NCI-H128 (cell line): ENCODE measurements around the gene EFCAB5.
"Not testable (repeated sequence)": the region's sequence is repeated elsewhere in the genome, so short reads cannot be mapped to it uniquely, and the experiment has no call there.

Source experiments
- DNase-seq: peaks from one replicate; lab custom pipeline; 2025; ENCODE audit not compliant: unreplicated experiment; lab: John Stamatoyannopoulos, UW

Gene EFCAB5

DNA sequence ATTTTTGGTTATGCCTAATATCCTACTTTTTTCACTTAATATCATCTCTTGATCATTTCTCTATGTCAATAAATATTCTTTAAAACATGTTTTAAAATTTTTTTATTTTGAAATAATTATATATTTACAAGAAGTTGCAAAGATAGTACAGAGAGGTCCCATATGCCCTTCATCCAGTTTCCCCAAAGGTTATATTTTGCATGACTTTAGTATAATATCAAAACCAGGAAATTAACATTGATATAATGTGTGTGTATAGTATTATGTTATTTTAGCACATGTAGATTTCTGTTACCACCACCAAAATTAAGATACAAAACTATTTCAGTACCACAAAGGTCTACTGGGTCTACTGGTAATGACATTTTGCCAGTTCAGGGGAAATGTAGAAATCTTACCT, 60.7 kb downstream of the EFCAB5 start:
- DNase-seq = no peak

DNA sequence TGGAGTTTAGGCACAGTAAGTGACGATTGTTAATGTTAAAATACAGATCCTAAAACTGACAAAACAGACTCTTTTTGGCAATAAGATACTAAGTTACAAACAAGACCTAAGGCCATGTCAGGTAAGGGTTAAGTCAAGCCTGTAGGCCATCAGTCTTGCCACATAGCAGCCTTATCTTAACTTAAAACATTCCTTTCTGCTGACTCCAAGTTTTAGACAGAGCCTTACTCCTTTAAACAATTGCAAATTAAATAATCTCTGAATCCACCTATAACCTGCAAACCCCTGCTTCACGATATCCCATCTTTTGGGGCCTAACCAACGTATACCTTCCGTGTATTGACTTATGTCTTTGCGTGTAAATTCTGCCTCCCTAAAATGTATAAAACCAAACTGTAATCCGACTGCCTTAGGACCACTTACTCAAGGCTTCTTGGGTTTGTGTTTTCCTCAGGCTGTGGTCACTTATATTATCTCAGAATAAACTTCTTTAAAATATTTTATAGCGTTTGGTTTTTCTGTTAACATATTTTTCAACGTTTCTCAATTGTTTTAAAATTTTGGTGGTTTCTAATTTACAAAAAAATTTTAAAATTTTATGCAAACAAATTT, 64.4 kb downstream of the EFCAB5 start:
- no peak for DNase-seq

DNA sequence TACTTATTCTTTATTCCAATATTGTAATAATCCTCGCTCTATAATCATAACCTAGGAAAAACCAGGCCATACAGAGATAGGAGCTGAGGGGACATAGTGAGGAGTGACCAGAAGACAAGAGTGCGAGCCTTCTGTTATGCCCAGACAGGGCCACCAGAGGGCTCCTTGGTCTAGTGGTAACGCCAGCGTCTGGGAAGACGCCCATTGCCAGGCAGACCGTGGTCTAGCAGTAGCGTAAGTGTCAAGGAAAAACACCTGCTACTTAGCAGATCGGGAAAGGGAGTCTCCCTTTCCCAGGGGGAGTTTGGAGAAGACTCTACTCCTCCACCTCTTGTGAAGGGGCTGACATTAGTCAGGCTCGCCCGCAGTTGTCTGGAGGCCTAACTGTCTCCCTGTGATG, 70.5 kb downstream of the EFCAB5 start:
- not testable (repeated sequence) for DNase-seq

- DNase-seq = peak; percentile 1
Measured at GRCh38 chr17:30021708-30022317, 80.4 kb downstream of the EFCAB5 start.

GRCh38 chr17:30025325-30025724, 83.9 kb downstream of the EFCAB5 start:
- DNase-seq = not testable (repeated sequence)

- DNase-seq = no peak
Measured at GRCh38 chr17:30027676-30028075, 86.2 kb downstream of the EFCAB5 start.

- no peak for DNase-seq
Measured at GRCh38 chr17:30031214-30031869, 89.9 kb downstream of the EFCAB5 start.

- no peak for DNase-seq
Measured at GRCh38 chr17:30035369-30035768, 93.9 kb downstream of the EFCAB5 start.

- not testable (repeated sequence) for DNase-seq
Measured at GRCh38 chr17:30040719-30041518, 99.5 kb downstream of the EFCAB5 start.

- no peak for DNase-seq
Measured at GRCh38 chr17:30041551-30041950, 100.1 kb downstream of the EFCAB5 start.

DNA sequence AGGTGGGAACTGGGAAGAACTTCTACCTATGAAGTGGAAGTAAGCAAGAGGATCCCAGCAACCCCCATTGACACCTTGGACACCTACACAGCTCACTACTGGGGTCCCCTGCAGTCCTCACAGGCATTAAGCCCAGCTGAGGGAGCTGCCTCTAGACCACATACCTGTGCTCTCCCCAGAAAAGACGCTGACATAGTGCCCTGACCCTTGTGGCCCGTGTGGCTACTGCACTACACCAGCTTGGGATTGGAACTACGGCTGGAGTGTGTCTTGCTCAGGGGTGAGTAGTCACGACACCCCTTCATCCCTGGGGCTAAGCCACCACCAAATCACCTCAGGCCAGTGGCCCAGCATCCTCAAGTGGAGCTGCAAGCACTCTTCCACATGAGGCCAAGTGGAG, 120.9 kb downstream of the EFCAB5 start:
- no peak for DNase-seq

DNA sequence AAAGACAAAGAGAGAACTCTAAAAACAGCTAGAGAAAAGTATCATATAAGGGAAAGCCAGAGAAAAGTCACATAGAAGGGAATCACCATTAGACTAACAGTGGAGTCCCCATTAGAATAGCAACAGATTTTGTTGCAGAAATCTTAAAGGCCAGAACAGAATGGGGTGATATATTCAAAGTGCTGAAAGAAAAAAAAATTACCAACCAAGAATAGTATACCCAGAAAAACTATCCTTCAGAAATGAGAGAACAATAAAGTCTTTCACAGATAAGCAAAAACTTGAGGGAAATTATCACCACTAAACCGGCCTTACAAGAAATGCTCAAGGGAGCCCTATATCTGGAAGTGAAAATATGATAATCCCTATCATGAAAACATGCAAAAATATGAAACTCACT, 123.3 kb downstream of the EFCAB5 start:
- no peak for DNase-seq

- no peak for DNase-seq
Measured at GRCh38 chr17:30068465-30068864, 127.0 kb downstream of the EFCAB5 start.

DNA sequence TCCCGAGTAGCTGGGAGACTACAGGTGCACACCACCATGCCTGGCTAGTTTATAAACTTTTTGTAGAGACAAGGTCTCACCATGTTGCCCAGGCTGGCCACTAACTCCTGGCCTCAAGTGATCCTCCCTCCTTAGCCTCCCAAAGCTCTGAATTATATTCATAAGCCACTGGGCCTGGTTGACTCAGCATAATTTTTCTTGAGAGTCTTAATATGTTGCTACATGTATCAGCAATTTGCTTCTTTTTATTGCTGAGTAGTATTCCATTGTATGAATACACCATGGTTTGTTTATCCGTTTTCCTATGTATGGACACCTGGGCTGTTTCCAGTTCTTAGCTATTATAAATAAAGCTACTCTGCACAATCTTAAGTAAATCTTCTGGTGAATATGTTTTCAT, 132.8 kb downstream of the EFCAB5 start:
- DNase-seq = no peak

DNA sequence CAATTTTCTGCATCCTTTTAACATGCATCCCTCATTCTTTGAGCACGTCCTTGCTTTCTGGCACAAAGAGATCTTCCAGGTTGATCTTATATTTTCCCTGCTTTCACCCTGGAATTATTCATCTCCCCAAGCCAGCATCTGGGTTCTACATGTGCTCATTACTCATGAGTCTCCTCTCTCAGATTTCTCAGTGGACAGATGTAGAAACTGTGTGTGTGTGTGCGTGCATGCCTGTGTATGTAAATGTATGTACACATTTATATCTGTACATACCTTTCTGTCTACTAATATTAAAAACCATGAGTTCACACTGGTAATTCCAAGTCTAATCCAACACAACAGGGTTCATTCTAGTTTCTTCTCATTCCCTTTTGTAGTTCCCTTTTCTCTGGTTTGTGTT, 133.3 kb downstream of the EFCAB5 start:
- DNase-seq = no peak

GRCh38 chr17:30082773-30083172, 141.3 kb downstream of the EFCAB5 start:
- no peak for DNase-seq

GRCh38 chr17:30084788-30085187, 143.4 kb downstream of the EFCAB5 start:
- no peak for DNase-seq

GRCh38 chr17:30086896-30087295, 145.5 kb downstream of the EFCAB5 start:
- no peak for DNase-seq

DNA sequence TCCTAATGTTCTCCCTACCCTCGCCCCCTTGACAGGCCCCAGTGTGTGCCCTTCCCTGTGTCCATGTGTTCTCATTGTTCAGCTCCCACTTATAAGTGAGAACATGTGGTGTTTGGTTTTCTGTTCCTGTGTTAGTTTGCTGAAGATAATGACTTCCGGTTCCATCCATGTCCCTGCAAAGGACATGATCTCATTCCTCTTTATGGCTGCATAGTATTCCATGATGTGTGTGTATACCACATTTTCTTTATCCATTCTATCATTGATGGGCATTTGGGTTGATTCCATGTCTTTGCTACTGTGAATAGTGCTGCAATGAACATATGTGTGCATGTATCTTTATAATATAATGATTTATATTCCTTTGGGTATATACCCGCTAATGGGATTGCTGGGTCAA, 146.0 kb downstream of the EFCAB5 start:
- DNase-seq = not testable (repeated sequence)

DNA sequence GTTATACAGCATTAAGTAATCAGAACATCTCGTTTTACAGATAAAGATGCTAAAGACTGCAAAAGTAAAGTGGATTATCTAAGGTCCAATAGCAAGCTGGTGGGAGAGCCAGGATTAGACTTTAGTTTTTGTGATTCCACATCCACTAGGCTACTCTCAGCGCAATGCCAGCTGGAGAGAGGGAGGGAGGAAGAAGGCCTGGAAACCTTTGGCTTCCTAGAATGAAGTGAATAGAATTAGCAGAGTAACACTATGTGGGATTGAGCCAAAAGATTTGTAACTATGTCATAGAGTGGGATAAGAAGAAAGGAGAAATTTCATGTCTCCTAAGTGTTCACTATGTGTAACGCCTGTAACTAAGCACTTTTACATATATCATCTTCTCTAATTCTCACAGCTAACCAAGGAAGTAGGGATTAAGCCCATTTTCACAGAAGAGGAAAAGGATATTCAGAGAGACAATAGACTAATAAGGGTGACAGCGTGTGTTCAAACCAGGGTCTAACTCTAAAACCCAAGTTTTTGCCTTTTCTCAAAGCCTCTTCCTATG, 149.8 kb downstream of the EFCAB5 start:
- no peak for DNase-seq

- DNase-seq = no peak
Measured at GRCh38 chr17:30091771-30092170, 150.3 kb downstream of the EFCAB5 start.
